Upper lobe of left lung (tissue), 4 donors: ENCODE results near the gene SERINC5.

Experiments
- CTCF ChIP-seq, 6 experiments: fragments of 450-650 bp in 4 of 6; fragments of 200-600 bp in 2 of 6; sonication (generic) in 2 of 6; IDR thresholded peaks; one replicate each; pipeline ENCODE4 v1.5.1; 2016 to 2019; ENCODE audit warnings: antibody characterized with exemption in 6 of 6
- EP300 ChIP-seq, 4 donors: sonication (generic); formaldehyde crosslinking; IDR thresholded peaks; one replicate each; pipeline ENCODE4 v1.5.1; 2017; ENCODE audit warnings: antibody characterized with exemption in 4 of 4, control low read depth in 2 of 4

- TF ChIP-seq CTCF (IDR thresholded peaks at IDR 0.05) (no peak), EP300 (IDR thresholded peaks at IDR 0.05) (no peak)
These were observed 108.6 kb downstream of the SERINC5 start for GRCh38 chr5:80147119-80147815.
